GM23338 (cell line): ENCODE measurements around the gene EEF1G. TPM values are rescaled to one million over a fixed set of nuclear protein-coding genes. Genes with fewer than 3 reads are reported as not detected.

Experiments used
- ATAC-seq: fragments of 200-7000 bp; cut with Tn5 transposase; 3 replicates; pipeline ENCODE4 v1.9.1; 2020
- DNase-seq: peaks from one replicate; pipeline ENCODE4 v3.0.0-alpha.2; 2015; ENCODE audit warnings: low spot score
- H2AFZ ChIP-seq: fragments of 200-600 bp; sonication (generic); 2 replicates; pipeline ENCODE4 v1.8.0; 2016; ENCODE audit warnings: antibody characterized with exemption, mild to moderate bottlenecking, moderate library complexity
- H3F3A ChIP-seq: fragments of 200-600 bp; sonication (generic); replicated peaks from 2 replicates; pipeline ENCODE4 v1.8.0; 2017; ENCODE audit warnings: antibody characterized with exemption, mixed run types, low read depth
- H3K27ac ChIP-seq: fragments of 200-600 bp; sonication (generic); 2 replicates; pipeline ENCODE4 v1.6.1; 2016; ENCODE audit warnings: low read depth
- H3K27me3 ChIP-seq: fragments of 200-600 bp; sonication (generic); 2 replicates; pipeline ENCODE4 v1.8.0; 2016; ENCODE audit warnings: mild to moderate bottlenecking, mixed run types, moderate library complexity; ENCODE audit not compliant: insufficient read depth
- H3K36me3 ChIP-seq: fragments of 200-600 bp; sonication (generic); 2 replicates; pipeline ENCODE4 v1.8.0; 2016; ENCODE audit warnings: mild to moderate bottlenecking; ENCODE audit not compliant: insufficient read depth
- H3K4me1 ChIP-seq: fragments of 200-600 bp; sonication (generic); 2 replicates; pipeline ENCODE4 v1.8.0; 2016; ENCODE audit warnings: mild to moderate bottlenecking, moderate library complexity; ENCODE audit not compliant: insufficient read depth
- H3K4me2 ChIP-seq: fragments of 200-600 bp; sonication (generic); 2 replicates; pipeline ENCODE4 v1.7.1; 2017; ENCODE audit warnings: mixed run types
- H3K4me3 ChIP-seq: fragments of 200-600 bp; sonication (generic); 2 replicates; pipeline ENCODE4 v1.6.1; 2016; ENCODE audit warnings: mixed run types
- H3K79me2 ChIP-seq: fragments of 200-600 bp; sonication (generic); replicated peaks from 2 replicates; pipeline ENCODE4 v1.8.0; 2017; ENCODE audit warnings: mild to moderate bottlenecking; ENCODE audit not compliant: insufficient read depth
- H3K9me2 ChIP-seq: fragments of 200-600 bp; sonication (generic); 2 replicates; pipeline ENCODE4 v1.8.0; 2017; ENCODE audit not compliant: insufficient read depth
- H4K20me1 ChIP-seq: fragments of 200-600 bp; sonication (generic); replicated peaks from 2 replicates; pipeline ENCODE4 v1.8.0; 2017; ENCODE audit warnings: mild to moderate bottlenecking; ENCODE audit not compliant: insufficient read depth
- H3K27ac Mint-ChIP-seq: 2 replicates; pipeline ENCODE4 v1.8.0; 2020; ENCODE audit warnings: inconsistent platforms, mild to moderate bottlenecking, moderate library complexity, mixed read lengths
- H3K27me3 Mint-ChIP-seq: 3 replicates; pipeline ENCODE4 v1.8.0; 2022; ENCODE audit warnings: low read depth, mild to moderate bottlenecking, moderate library complexity, mixed read lengths, inconsistent platforms; ENCODE audit not compliant: insufficient read depth, poor library complexity
- H3K36me3 Mint-ChIP-seq: 3 replicates; pipeline ENCODE4 v1.8.0; 2021; ENCODE audit warnings: low read depth, mild to moderate bottlenecking, inconsistent platforms, moderate library complexity, mixed read lengths
- H3K4me1 Mint-ChIP-seq: 3 replicates; pipeline ENCODE4 v1.8.0; 2020; ENCODE audit warnings: mild to moderate bottlenecking, inconsistent platforms, mixed read lengths
- H3K4me3 Mint-ChIP-seq: 3 replicates; pipeline ENCODE4 v1.8.0; 2021; ENCODE audit warnings: moderate library complexity, mild to moderate bottlenecking, inconsistent platforms, mixed read lengths
- H3K9me3 Mint-ChIP-seq: 3 replicates; pipeline ENCODE4 v1.8.0; 2020; ENCODE audit warnings: moderate library complexity, mild to moderate bottlenecking, inconsistent platforms, mixed read lengths
- EZH2 ChIP-seq: fragments of 200-600 bp; sonication (generic); IDR thresholded peaks from one replicate; pipeline ENCODE4 v1.8.0; 2017; ENCODE audit warnings: antibody characterized with exemption, mild to moderate bottlenecking, low read depth; ENCODE audit not compliant: unreplicated experiment
- EZH2phosphoT487 ChIP-seq: fragments of 200-600 bp; sonication (generic); IDR thresholded peaks from one replicate; pipeline ENCODE4 v1.8.1; 2018; ENCODE audit warnings: antibody characterized with exemption; ENCODE audit not compliant: unreplicated experiment
- POLR2AphosphoS5 ChIP-seq: IDR thresholded peaks from 2 replicates; pipeline ENCODE4 v1.6.1; 2016; ENCODE audit warnings: antibody characterized with exemption, low read depth
- STAT1 ChIP-seq: IDR thresholded peaks from one replicate; pipeline ENCODE4 v1.6.1; 2016; ENCODE audit warnings: antibody characterized with exemption; ENCODE audit not compliant: unreplicated experiment
- polyA plus RNA-seq: library from polyadenylated mRNA; unstranded; fragments of >200 nt; fragmentation: Nextera tagmentation; extraction: Ambion mirVana; gene quantifications from 2 replicates; pipeline ENCODE4 v1.2.1, GENCODE V29; 2016
- total RNA-seq: library from RNA; depleted of rRNA; stranded (reverse); fragments of >200 nt; shearing (Covaris generic); gene quantifications from 2 replicates; pipeline ENCODE4 v1.2.3, GENCODE V29; 2014
- TF ChIP-seq, protein P1 (sequence below): IDR thresholded peaks from one replicate; pipeline ENCODE4 v1.6.1; 2018; ENCODE audit warnings: antibody characterized with exemption; ENCODE audit not compliant: unreplicated experiment
- TF ChIP-seq, protein P2 (sequence below), 2 experiments: fragments of 200-600 bp in 1 of 2; sonication (generic) in 1 of 2; conservative IDR thresholded peaks; 2 replicates each; pipeline versions ENCODE4 v1.5.1 to v1.6.1; 2016 to 2017; ENCODE audit warnings: antibody characterized with exemption in 2 of 2, low read depth in 2 of 2, mild to moderate bottlenecking in 2 of 2, moderate library complexity in 1 of 2
- TF ChIP-seq, protein P3 (sequence below): IDR thresholded peaks from 2 replicates; pipeline ENCODE4 v1.6.1; 2016; ENCODE audit warnings: antibody characterized with exemption
- TF ChIP-seq, protein P4 (sequence below): fragments of 250-450 bp; sonication (Bioruptor Pico); IDR thresholded peaks from 2 replicates; pipeline ENCODE4 v1.5.0; 2020; ENCODE audit warnings: mild to moderate bottlenecking, moderate library complexity

EEF1G gene
- total and polyA plus RNA-seq, 2 experiments from 2014 or later: 696 to 1,316 TPM

DNA sequence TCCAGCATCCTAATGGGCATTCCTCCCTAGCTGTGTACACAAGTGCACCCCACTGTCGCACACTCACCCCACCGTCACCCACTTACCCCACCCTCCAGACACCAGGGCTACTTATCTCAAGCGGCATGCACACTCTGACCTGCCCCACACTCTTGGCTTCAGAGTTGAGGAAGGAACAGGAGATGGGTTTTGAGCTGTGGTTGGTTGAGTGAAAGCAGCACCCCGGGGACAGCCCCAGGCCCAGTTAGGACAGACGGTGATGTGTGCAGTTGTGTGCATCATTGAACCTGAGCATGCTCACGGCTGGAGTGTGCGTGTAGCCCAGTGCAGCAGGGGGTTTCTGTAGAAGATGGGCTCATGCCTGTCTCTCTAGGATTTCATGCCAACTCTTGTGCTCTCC is 59.5 kb downstream of the EEF1G start:
- Histone ChIP-seq H4K20me1 (no peaks in the 10 kb centered on the region), H3K36me3 (no peaks in the 10 kb centered on the region), H3K4me2 (no peak overlapping the region), H3K27ac (no peak overlapping the region), H3F3A (no peaks in the 10 kb centered on the region), H3K79me2 (no peaks in the 10 kb centered on the region), H3K9me2 (peaks cover 7% of the 10 kb centered on the region), H3K27me3 (no peaks in the 10 kb centered on the region), H3K4me1 (no peaks in the 10 kb centered on the region), H2AFZ (no peak overlapping the region), H3K4me3 (no peak overlapping the region)
- DNase-seq (no peak), ATAC-seq (no peak)
- no peak for TF ChIP-seq POLR2AphosphoS5
- TF ChIP-seq EZH2: no peak
- H3K27ac Mint-ChIP-seq: no peak overlapping the region
- H3K27me3 Mint-ChIP-seq: peaks cover 11% of the 10 kb centered on the region
- no peaks in the 10 kb centered on the region for H3K4me1 Mint-ChIP-seq
- peaks cover 4% of the 10 kb centered on the region; the same call in 2 of the 3 replicates for H3K9me3 Mint-ChIP-seq
- no peaks in the 10 kb centered on the region; the same call in 2 of the 3 replicates for H3K36me3 Mint-ChIP-seq
- H3K4me3 Mint-ChIP-seq: no peak overlapping the region

DNA sequence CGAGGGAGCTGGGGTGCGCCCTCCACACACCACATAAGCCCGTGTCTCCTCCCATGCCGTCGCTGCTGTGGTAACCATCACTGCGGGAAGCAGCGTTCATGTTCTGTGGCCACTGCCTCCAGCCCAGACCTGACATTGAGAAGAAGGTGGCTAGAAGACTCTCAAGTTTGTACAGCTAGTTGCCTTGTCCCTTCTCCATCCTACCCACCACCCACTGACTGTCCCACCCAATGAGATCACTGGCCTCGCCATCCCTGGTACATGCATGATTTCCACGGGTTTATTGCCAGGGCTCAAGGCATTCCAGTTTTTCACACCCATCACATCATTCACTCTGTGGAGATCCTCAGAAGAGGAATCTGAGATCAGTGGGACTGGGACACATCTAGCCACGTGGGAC is 60.1 kb downstream of the EEF1G start:
- H4K20me1 ChIP-seq: no peaks in the 10 kb centered on the region
- H3K4me2 ChIP-seq: no peak overlapping the region
- H3K36me3 Mint-ChIP-seq: no peaks in the 10 kb centered on the region; the same call in 2 of the 3 replicates
- no peak overlapping the region for H3K4me3 Mint-ChIP-seq
- no peaks in the 10 kb centered on the region for H3K4me1 ChIP-seq
- no peak overlapping the region for H3K4me3 ChIP-seq
- peaks cover 5% of the 10 kb centered on the region; the same call in 1 of the 2 replicates for H3K9me2 ChIP-seq
- H3F3A ChIP-seq: no peaks in the 10 kb centered on the region
- TF ChIP-seq, protein P1, sequence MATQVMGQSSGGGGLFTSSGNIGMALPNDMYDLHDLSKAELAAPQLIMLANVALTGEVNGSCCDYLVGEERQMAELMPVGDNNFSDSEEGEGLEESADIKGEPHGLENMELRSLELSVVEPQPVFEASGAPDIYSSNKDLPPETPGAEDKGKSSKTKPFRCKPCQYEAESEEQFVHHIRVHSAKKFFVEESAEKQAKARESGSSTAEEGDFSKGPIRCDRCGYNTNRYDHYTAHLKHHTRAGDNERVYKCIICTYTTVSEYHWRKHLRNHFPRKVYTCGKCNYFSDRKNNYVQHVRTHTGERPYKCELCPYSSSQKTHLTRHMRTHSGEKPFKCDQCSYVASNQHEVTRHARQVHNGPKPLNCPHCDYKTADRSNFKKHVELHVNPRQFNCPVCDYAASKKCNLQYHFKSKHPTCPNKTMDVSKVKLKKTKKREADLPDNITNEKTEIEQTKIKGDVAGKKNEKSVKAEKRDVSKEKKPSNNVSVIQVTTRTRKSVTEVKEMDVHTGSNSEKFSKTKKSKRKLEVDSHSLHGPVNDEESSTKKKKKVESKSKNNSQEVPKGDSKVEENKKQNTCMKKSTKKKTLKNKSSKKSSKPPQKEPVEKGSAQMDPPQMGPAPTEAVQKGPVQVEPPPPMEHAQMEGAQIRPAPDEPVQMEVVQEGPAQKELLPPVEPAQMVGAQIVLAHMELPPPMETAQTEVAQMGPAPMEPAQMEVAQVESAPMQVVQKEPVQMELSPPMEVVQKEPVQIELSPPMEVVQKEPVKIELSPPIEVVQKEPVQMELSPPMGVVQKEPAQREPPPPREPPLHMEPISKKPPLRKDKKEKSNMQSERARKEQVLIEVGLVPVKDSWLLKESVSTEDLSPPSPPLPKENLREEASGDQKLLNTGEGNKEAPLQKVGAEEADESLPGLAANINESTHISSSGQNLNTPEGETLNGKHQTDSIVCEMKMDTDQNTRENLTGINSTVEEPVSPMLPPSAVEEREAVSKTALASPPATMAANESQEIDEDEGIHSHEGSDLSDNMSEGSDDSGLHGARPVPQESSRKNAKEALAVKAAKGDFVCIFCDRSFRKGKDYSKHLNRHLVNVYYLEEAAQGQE: no peak
- TF ChIP-seq EZH2phosphoT487: no peak
- TF ChIP-seq, protein P2, sequence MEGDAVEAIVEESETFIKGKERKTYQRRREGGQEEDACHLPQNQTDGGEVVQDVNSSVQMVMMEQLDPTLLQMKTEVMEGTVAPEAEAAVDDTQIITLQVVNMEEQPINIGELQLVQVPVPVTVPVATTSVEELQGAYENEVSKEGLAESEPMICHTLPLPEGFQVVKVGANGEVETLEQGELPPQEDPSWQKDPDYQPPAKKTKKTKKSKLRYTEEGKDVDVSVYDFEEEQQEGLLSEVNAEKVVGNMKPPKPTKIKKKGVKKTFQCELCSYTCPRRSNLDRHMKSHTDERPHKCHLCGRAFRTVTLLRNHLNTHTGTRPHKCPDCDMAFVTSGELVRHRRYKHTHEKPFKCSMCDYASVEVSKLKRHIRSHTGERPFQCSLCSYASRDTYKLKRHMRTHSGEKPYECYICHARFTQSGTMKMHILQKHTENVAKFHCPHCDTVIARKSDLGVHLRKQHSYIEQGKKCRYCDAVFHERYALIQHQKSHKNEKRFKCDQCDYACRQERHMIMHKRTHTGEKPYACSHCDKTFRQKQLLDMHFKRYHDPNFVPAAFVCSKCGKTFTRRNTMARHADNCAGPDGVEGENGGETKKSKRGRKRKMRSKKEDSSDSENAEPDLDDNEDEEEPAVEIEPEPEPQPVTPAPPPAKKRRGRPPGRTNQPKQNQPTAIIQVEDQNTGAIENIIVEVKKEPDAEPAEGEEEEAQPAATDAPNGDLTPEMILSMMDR (conservative IDR thresholded peaks at IDR 0.05; ENCODE audit: low read depth in 2 of 2): no peak
- no peak for TF ChIP-seq STAT1
- TF ChIP-seq, protein P3, sequence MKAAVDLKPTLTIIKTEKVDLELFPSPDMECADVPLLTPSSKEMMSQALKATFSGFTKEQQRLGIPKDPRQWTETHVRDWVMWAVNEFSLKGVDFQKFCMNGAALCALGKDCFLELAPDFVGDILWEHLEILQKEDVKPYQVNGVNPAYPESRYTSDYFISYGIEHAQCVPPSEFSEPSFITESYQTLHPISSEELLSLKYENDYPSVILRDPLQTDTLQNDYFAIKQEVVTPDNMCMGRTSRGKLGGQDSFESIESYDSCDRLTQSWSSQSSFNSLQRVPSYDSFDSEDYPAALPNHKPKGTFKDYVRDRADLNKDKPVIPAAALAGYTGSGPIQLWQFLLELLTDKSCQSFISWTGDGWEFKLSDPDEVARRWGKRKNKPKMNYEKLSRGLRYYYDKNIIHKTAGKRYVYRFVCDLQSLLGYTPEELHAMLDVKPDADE: no peak
- TF ChIP-seq, protein P4, sequence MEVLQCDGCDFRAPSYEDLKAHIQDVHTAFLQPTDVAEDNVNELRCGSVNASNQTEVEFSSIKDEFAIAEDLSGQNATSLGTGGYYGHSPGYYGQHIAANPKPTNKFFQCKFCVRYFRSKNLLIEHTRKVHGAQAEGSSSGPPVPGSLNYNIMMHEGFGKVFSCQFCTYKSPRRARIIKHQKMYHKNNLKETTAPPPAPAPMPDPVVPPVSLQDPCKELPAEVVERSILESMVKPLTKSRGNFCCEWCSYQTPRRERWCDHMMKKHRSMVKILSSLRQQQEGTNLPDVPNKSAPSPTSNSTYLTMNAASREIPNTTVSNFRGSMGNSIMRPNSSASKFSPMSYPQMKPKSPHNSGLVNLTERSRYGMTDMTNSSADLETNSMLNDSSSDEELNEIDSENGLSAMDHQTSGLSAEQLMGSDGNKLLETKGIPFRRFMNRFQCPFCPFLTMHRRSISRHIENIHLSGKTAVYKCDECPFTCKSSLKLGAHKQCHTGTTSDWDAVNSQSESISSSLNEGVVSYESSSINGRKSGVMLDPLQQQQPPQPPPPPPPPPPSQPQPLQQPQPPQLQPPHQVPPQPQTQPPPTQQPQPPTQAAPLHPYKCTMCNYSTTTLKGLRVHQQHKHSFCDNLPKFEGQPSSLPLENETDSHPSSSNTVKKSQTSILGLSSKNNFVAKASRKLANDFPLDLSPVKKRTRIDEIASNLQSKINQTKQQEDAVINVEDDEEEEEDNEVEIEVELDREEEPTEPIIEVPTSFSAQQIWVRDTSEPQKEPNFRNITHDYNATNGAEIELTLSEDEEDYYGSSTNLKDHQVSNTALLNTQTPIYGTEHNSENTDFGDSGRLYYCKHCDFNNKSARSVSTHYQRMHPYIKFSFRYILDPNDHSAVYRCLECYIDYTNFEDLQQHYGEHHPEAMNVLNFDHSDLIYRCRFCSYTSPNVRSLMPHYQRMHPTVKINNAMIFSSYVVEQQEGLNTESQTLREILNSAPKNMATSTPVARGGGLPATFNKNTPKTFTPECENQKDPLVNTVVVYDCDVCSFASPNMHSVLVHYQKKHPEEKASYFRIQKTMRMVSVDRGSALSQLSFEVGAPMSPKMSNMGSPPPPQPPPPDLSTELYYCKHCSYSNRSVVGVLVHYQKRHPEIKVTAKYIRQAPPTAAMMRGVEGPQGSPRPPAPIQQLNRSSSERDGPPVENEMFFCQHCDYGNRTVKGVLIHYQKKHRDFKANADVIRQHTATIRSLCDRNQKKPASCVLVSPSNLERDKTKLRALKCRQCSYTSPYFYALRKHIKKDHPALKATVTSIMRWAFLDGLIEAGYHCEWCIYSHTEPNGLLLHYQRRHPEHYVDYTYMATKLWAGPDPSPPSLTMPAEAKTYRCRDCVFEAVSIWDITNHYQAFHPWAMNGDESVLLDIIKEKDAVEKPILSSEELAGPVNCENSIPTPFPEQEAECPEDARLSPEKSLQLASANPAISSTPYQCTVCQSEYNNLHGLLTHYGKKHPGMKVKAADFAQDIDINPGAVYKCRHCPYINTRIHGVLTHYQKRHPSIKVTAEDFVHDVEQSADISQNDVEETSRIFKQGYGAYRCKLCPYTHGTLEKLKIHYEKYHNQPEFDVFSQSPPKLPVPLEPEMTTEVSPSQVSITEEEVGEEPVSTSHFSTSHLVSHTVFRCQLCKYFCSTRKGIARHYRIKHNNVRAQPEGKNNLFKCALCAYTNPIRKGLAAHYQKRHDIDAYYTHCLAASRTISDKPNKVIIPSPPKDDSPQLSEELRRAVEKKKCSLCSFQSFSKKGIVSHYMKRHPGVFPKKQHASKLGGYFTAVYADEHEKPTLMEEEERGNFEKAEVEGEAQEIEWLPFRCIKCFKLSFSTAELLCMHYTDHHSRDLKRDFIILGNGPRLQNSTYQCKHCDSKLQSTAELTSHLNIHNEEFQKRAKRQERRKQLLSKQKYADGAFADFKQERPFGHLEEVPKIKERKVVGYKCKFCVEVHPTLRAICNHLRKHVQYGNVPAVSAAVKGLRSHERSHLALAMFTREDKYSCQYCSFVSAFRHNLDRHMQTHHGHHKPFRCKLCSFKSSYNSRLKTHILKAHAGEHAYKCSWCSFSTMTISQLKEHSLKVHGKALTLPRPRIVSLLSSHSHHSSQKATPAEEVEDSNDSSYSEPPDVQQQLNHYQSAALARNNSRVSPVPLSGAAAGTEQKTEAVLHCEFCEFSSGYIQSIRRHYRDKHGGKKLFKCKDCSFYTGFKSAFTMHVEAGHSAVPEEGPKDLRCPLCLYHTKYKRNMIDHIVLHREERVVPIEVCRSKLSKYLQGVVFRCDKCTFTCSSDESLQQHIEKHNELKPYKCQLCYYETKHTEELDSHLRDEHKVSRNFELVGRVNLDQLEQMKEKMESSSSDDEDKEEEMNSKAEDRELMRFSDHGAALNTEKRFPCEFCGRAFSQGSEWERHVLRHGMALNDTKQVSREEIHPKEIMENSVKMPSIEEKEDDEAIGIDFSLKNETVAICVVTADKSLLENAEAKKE (CRISPR knock-in tag): no peak
- no peak for TF ChIP-seq EZH2
- DNase-seq (no peak), ATAC-seq (no peak)
- no peak overlapping the region for H3K27ac Mint-ChIP-seq
- peaks cover 17% of the 10 kb centered on the region for H3K27me3 Mint-ChIP-seq
- H3K9me3 Mint-ChIP-seq: no peaks in the 10 kb centered on the region
- H3K79me2 ChIP-seq: no peaks in the 10 kb centered on the region
- H3K36me3 ChIP-seq: no peaks in the 10 kb centered on the region
- no peak overlapping the region for H2AFZ ChIP-seq
- H3K27ac ChIP-seq: no peak overlapping the region
- no peaks in the 10 kb centered on the region for H3K27me3 ChIP-seq
- H3K4me1 Mint-ChIP-seq: peaks cover 4% of the 10 kb centered on the region
